Endothelial cell of umbilical vein (primary cell): ENCODE results near the gene DYDC2. TPM values are rescaled to one million over a fixed set of nuclear protein-coding genes. Genes with fewer than 3 reads are reported as not detected.
A peak's percentile ranks its signal among the peaks of the same experiment; 100 is the strongest.

Source experiments
- BruUV-seq: library from RNA; stranded (reverse); fragments of 400-500 nt; replicated peaks from 2 replicates; lab custom pipeline; 2021; lab: Mats Ljungman, UMichigan
- CTCF ChIA-PET: fragments of 300-600, 350-600 bp; sonication (Branson Sonifier 250); formaldehyde crosslinking; loops from one replicate; lab custom pipeline; 2021; ENCODE audit warnings: antibody characterized with exemption, inconsistent platforms; lab: Charles Lee
- POLR2A ChIA-PET: fragments of 300-600, 350-600 bp; sonication (Branson Sonifier 250); formaldehyde crosslinking; loops from one replicate; lab custom pipeline; 2021; ENCODE audit warnings: antibody characterized with exemption, inconsistent platforms; lab: Charles Lee
- DNase-seq: peaks from one replicate; pipeline ENCODE4 v3.0.0-alpha.2; 2011; ENCODE audit warnings: low read depth, low spot score
- FAIRE-seq: peaks from 2 replicates; lab custom pipeline; 2011; peaks lifted over from hg19 to GRCh38; lab: Jason Lieb, UNC
- H2AFZ ChIP-seq: 2 replicates; pipeline ENCODE4 v1.6.0; 2012; ENCODE audit warnings: low read depth, low read length, control low read depth, inconsistent platforms
- H3K27ac ChIP-seq: 2 replicates; pipeline ENCODE4 v1.5.1; 2011; ENCODE audit warnings: low read depth, mild to moderate bottlenecking, control low read depth, low read length, moderate library complexity; ENCODE audit not compliant: insufficient read depth
- H3K27me3 ChIP-seq, 2 experiments: 2 replicates each; pipeline versions ENCODE4 v1.6.0 to v1.6.1; 2011; ENCODE audit warnings: low read length in 2 of 2, mixed read lengths in 1 of 2; ENCODE audit not compliant: control insufficient read depth in 2 of 2, insufficient read depth in 2 of 2
- H3K36me3 ChIP-seq, 2 experiments: 2 replicates in 1 of 2; 3 replicates in 1 of 2; pipeline ENCODE4 v1.5.1; 2011; ENCODE audit warnings: low read length in 2 of 2, mild to moderate bottlenecking in 1 of 2, moderate library complexity in 1 of 2; ENCODE audit not compliant: control insufficient read depth in 2 of 2, insufficient read depth in 2 of 2; ENCODE audit errors: extremely low read depth in 1 of 2
- H3K4me1 ChIP-seq: 3 replicates; pipeline ENCODE4 v1.5.1; 2011; ENCODE audit warnings: mild to moderate bottlenecking, low read length; ENCODE audit not compliant: control insufficient read depth, insufficient read depth; ENCODE audit errors: extremely low read depth
- H3K4me2 ChIP-seq: 2 replicates; pipeline ENCODE4 v1.6.1; 2011; ENCODE audit warnings: low read length, control low read depth, mixed read lengths; ENCODE audit not compliant: insufficient read depth
- H3K4me3 ChIP-seq, 3 experiments: fragments of 200-600 bp in 1 of 3; sonication (generic), shearing (Covaris generic) in 1 of 3; replicated peaks in 1 of 3; 2 replicates each; pipeline ENCODE4 v1.5.1; 2011 to 2016; ENCODE audit warnings: control low read depth in 3 of 3, low read length in 3 of 3, mild to moderate bottlenecking in 2 of 3, inconsistent platforms in 1 of 3, low read depth in 1 of 3, moderate library complexity in 1 of 3; ENCODE audit not compliant: insufficient read depth in 1 of 3
- H3K79me2 ChIP-seq: 2 replicates; pipeline ENCODE4 v1.6.0; 2012; ENCODE audit warnings: low read length, inconsistent platforms; ENCODE audit not compliant: control insufficient read depth, insufficient read depth
- H3K9ac ChIP-seq: replicated peaks from 2 replicates; pipeline ENCODE3; 2011; ENCODE audit warnings: low read length, control low read depth; ENCODE audit not compliant: insufficient read depth; ENCODE audit errors: extremely low read depth
- H3K9me1 ChIP-seq: replicated peaks from 3 replicates; pipeline ENCODE4 v1.6.0; 2011; ENCODE audit warnings: mild to moderate bottlenecking, low read length; ENCODE audit not compliant: control insufficient read depth, insufficient read depth; ENCODE audit errors: extremely low read depth
- H3K9me3 ChIP-seq: replicated peaks from 2 replicates; pipeline ENCODE4 v1.5.1; 2012; ENCODE audit warnings: low read length, inconsistent platforms; ENCODE audit not compliant: control insufficient read depth, insufficient read depth
- H4K20me1 ChIP-seq: replicated peaks from 2 replicates; pipeline ENCODE3; 2011; ENCODE audit warnings: mild to moderate bottlenecking, low read length; ENCODE audit not compliant: control insufficient read depth, insufficient read depth; ENCODE audit errors: extremely low read depth
- CTCF ChIP-seq, 2 donors: IDR thresholded peaks; 1 replicate in 1 of 2; 2 replicates in 1 of 2; pipeline ENCODE4 v1.5.1; 2011; ENCODE audit warnings: low read length in 2 of 2, mild to moderate bottlenecking in 2 of 2, moderate library complexity in 2 of 2, control low read depth in 1 of 2, inconsistent platforms in 1 of 2, low read depth in 1 of 2; ENCODE audit not compliant: insufficient read depth in 1 of 2; ENCODE audit errors: extremely low read depth in 1 of 2
- EZH2 ChIP-seq: IDR thresholded peaks from 2 replicates; pipeline ENCODE4 v1.6.1; 2012; ENCODE audit warnings: borderline replicate concordance, low read depth, mild to moderate bottlenecking, moderate library complexity, low read length, inconsistent platforms; ENCODE audit not compliant: severe bottlenecking
- FOS ChIP-seq: IDR thresholded peaks from 2 replicates; pipeline ENCODE4 v1.6.1; 2011; ENCODE audit warnings: mild to moderate bottlenecking, low read length, moderate library complexity, borderline replicate concordance; ENCODE audit not compliant: insufficient read depth
- GATA2 ChIP-seq: IDR thresholded peaks from 2 replicates; pipeline ENCODE4 v1.7.0; 2011; ENCODE audit warnings: low read depth, mild to moderate bottlenecking, moderate library complexity, mixed read lengths, low read length; ENCODE audit not compliant: insufficient read length, insufficient read depth
- JUN ChIP-seq: IDR thresholded peaks from 2 replicates; pipeline ENCODE4 v1.6.1; 2011; ENCODE audit warnings: borderline replicate concordance, low read depth; ENCODE audit not compliant: insufficient read length, insufficient read depth
- MAX ChIP-seq: IDR thresholded peaks from 2 replicates; pipeline ENCODE4 v1.6.1; 2011; ENCODE audit not compliant: insufficient read depth, insufficient read length
- MYC ChIP-seq: IDR thresholded peaks from one replicate; pipeline ENCODE4 v1.6.1; 2011; ENCODE audit warnings: mild to moderate bottlenecking, low read depth, low read length
- POLR2A ChIP-seq: IDR thresholded peaks from 2 replicates; pipeline ENCODE4 v1.6.1; 2012; ENCODE audit warnings: low read depth, mild to moderate bottlenecking, control low read depth, low read length
- POLR2AphosphoS5 ChIP-seq: IDR thresholded peaks from 2 replicates; pipeline ENCODE4 v1.6.1; 2012; ENCODE audit warnings: low read depth, mild to moderate bottlenecking, control low read depth, low read length, moderate library complexity; ENCODE audit not compliant: insufficient read depth
- dilution Hi-C: fragments of 300-500 bp; cut with MboI; formaldehyde crosslinking; loops from one replicate; pipeline ENCODE4 v1.15.0; 2019; ENCODE audit warnings: low sequenced_read_pairs; ENCODE audit not compliant: extremely low pct_ligation_motif_present
- intact Hi-C: fragments of 100-400 bp; cut with micrococcal nuclease; formaldehyde crosslinking; loops from one replicate; pipeline ENCODE4 v1.10.0; 2022
- polyA plus RNA-seq, 4 experiments: library from polyadenylated mRNA; depleted of rRNA in 3 of 4; stranded (reverse) in 3 of 4; unstranded in 1 of 4; fragments of >200 nt; gene quantifications; 2 replicates each; pipeline versions ENCODE4 v1.2.1 to v1.2.3, GENCODE V29; 2011 to 2012; ENCODE audit warnings: missing spikeins in 1 of 4
- total RNA-seq: library from RNA; stranded (reverse); gene quantifications from 2 replicates; pipeline ENCODE4 v1.2.3, GENCODE V29; 2021

Gene DYDC2
- total and polyA plus RNA-seq, 2 donors (not counting 3 experiments of a cell fraction or from before 2014, with no cell fraction given): not detected

- Histone ChIP-seq H3K4me2 (peak overlapping the region; percentile 77), H2AFZ (no peak overlapping the region), H3K27ac (peak overlapping the region; percentile 93), H4K20me1 (no peaks in the 10 kb centered on the region), H3K9me3 (no peaks in the 10 kb centered on the region), H3K9ac (peak overlapping the region; percentile 78), H3K79me2 (peaks cover 70% of the 10 kb centered on the region), H3K4me3 (no peak overlapping the region), H3K27me3 (no peaks in the 10 kb centered on the region), H3K36me3 (peaks cover 0 to 4% of the 10 kb centered on the region in 2 experiments), H3K4me1 (peaks cover 72% of the 10 kb centered on the region), H3K9me1 (no peaks in the 10 kb centered on the region)
- TF ChIP-seq JUN (no peak), MAX (no peak), POLR2AphosphoS5 (no peak), GATA2 (no peak), POLR2A (no peak), MYC (no peak), EZH2 (no peak), FOS (no peak), CTCF (IDR thresholded peaks at IDR 0.05; ENCODE audit: extremely low read depth in 1 of 2, insufficient read depth in 1 of 2, low read depth in 1 of 2, low read length in 2 of 2) (no peak)
- FAIRE-seq: no peak
- ChIA-PET POLR2A (no interaction called here), CTCF (interaction anchor here (1.5 to 3.3 kb wide), 6 partner anchors 11 to 98 kb away, joined by 3 to 29 read pairs (median 7); no protein-coding TSS in a partner anchor)
- dilution Hi-C loops: no loop called here
- peak; percentile 52 for DNase-seq
- intact Hi-C loops: loop anchor here (1.0 to 5.0 kb wide), 4 partner anchors 23 to 209 kb away; no protein-coding TSS in a partner anchor
- BruUV-seq: no TSS peak
These were observed 55.2 kb downstream of the DYDC2 start for GRCh38 chr10:80411681-80412220.
